ENCODE results near the gene EPB41L1. TPM values are rescaled to one million over a fixed set of nuclear protein-coding genes. Genes with fewer than 3 reads are reported as not detected.

Gene EPB41L1
- total and polyA plus RNA-seq, 4 donors, result 13.5 to 61.9 (median 32.8) TPM

- Histone ChIP-seq H3K9me3 (ENCODE audit: control insufficient read depth in 4 of 4, insufficient read depth in 3 of 4, low read length in 3 of 4) (no peaks in the 10 kb centered on the region), H3K9ac (ENCODE audit: insufficient read depth in 1 of 2, low read length in 2 of 2) (no peak overlapping the region), H3K27me3 (ENCODE audit: control insufficient read depth in 3 of 3, insufficient read depth in 3 of 3, low read length in 2 of 3) (no peaks in the 10 kb centered on the region), H3K27ac (ENCODE audit: low read depth in 1 of 2, low read length in 1 of 2) (no peak overlapping the region), H3K36me3 (ENCODE audit: control insufficient read depth in 4 of 4, insufficient read depth in 4 of 4, low read length in 4 of 4) (no peaks in the 10 kb centered on the region), H3K4me1 (ENCODE audit: control insufficient read depth in 5 of 5, insufficient read depth in 5 of 5, low read length in 5 of 5) (no peaks in the 10 kb centered on the region), H3K4me3 (no peak overlapping the region)
- TF ChIP-seq, protein P1, sequence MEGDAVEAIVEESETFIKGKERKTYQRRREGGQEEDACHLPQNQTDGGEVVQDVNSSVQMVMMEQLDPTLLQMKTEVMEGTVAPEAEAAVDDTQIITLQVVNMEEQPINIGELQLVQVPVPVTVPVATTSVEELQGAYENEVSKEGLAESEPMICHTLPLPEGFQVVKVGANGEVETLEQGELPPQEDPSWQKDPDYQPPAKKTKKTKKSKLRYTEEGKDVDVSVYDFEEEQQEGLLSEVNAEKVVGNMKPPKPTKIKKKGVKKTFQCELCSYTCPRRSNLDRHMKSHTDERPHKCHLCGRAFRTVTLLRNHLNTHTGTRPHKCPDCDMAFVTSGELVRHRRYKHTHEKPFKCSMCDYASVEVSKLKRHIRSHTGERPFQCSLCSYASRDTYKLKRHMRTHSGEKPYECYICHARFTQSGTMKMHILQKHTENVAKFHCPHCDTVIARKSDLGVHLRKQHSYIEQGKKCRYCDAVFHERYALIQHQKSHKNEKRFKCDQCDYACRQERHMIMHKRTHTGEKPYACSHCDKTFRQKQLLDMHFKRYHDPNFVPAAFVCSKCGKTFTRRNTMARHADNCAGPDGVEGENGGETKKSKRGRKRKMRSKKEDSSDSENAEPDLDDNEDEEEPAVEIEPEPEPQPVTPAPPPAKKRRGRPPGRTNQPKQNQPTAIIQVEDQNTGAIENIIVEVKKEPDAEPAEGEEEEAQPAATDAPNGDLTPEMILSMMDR (IDR thresholded peaks at IDR 0.05; ENCODE audit: control extremely low read depth, extremely low read depth), result no peak
- no peak for DNase-seq
- 80 to 92% methylated on average over 24 of the region's 24 CpGs for WGBS, 2 donors
- no peak for ATAC-seq (ENCODE audit: insufficient read depth, low FRiP score)
Observed at GRCh38 chr20:36267605-36268381, 113.3 kb downstream of the EPB41L1 start.

- ATAC-seq (ENCODE audit: insufficient read depth, low FRiP score), result no peak
- 71 to 84% methylated on average over 8 to 10 of the region's 10 CpGs for WGBS, 2 donors
Observed at GRCh38 chr20:36268440-36269342, 114.2 kb downstream of the EPB41L1 start.

DNA sequence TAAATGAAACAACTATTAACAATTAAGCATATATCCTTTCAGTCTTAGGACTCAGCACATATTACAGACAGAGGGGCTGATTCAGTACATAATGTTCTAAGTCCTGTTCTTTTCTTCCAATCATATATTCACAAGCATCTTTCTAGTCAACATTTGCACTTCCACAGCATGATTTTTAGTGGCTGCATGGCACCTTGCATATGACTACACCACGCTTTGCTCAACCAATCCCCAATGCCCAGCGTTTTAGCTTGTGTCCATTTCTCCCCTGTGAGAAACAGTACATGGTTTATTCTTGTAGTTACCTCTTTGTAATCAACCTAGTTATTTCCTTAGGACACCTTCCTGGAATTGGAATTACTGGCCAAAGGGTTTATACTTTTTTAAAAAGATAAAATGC, 115.0 kb downstream of the EPB41L1 start:
- Histone ChIP-seq H3K27ac (ENCODE audit: low read depth in 1 of 2, low read length in 1 of 2) (no peak overlapping the region), H3K36me3 (ENCODE audit: control insufficient read depth in 4 of 4, insufficient read depth in 4 of 4, low read length in 4 of 4) (no peaks in the 10 kb centered on the region), H3K9ac (ENCODE audit: insufficient read depth in 1 of 2, low read length in 2 of 2) (no peak overlapping the region), H3K9me3 (ENCODE audit: control insufficient read depth in 4 of 4, insufficient read depth in 3 of 4, low read length in 3 of 4) (no peaks in the 10 kb centered on the region), H3K4me1 (ENCODE audit: control insufficient read depth in 5 of 5, insufficient read depth in 5 of 5, low read length in 5 of 5) (no peaks in the 10 kb centered on the region), H3K27me3 (ENCODE audit: control insufficient read depth in 3 of 3, insufficient read depth in 3 of 3, low read length in 2 of 3) (no peaks in the 10 kb centered on the region), H3K4me3 (no peak overlapping the region)
- 85 to 95% methylated on average over 2 of the region's 2 CpGs for WGBS, 2 donors
- ATAC-seq (ENCODE audit: insufficient read depth, low FRiP score) (no peak), DNase-seq (no peak)
- TF ChIP-seq, protein P1 (IDR thresholded peaks at IDR 0.05; ENCODE audit: control extremely low read depth, extremely low read depth), result no peak

More at GRCh38 chr20:36268440-36269342, 114.2 kb downstream of the EPB41L1 start:
- no peaks in the 10 kb centered on the region for H3K4me1 ChIP-seq (ENCODE audit: control insufficient read depth in 5 of 5, insufficient read depth in 5 of 5, low read length in 5 of 5)
- no peaks in the 10 kb centered on the region for H3K36me3 ChIP-seq (ENCODE audit: control insufficient read depth in 4 of 4, insufficient read depth in 4 of 4, low read length in 4 of 4)
- no peak overlapping the region for H3K27ac ChIP-seq (ENCODE audit: low read depth in 1 of 2, low read length in 1 of 2)
- no peak overlapping the region for H3K9ac ChIP-seq (ENCODE audit: insufficient read depth in 1 of 2, low read length in 2 of 2)
- no peak for DNase-seq
- H3K27me3 ChIP-seq (ENCODE audit: control insufficient read depth in 3 of 3, insufficient read depth in 3 of 3, low read length in 2 of 3), result no peaks in the 10 kb centered on the region
- H3K9me3 ChIP-seq (ENCODE audit: control insufficient read depth in 4 of 4, insufficient read depth in 3 of 4, low read length in 3 of 4), result no peaks in the 10 kb centered on the region
- TF ChIP-seq, protein P1 (IDR thresholded peaks at IDR 0.05; ENCODE audit: control extremely low read depth, extremely low read depth), result no peak
- H3K4me3 ChIP-seq, result no peak overlapping the region

Data from lung (tissue), 12 donors.